Measurements from ENCODE around the gene PTPRN2. TPM values are rescaled to one million over a fixed set of nuclear protein-coding genes. Genes with fewer than 3 reads are reported as not detected.

PTPRN2 gene
- total and polyA plus RNA-seq, 9 of the 15 experiments (the other 6 are each of a cell fraction or from before 2014, with no cell fraction given) = not detected

- TF ChIP-seq, protein P1, sequence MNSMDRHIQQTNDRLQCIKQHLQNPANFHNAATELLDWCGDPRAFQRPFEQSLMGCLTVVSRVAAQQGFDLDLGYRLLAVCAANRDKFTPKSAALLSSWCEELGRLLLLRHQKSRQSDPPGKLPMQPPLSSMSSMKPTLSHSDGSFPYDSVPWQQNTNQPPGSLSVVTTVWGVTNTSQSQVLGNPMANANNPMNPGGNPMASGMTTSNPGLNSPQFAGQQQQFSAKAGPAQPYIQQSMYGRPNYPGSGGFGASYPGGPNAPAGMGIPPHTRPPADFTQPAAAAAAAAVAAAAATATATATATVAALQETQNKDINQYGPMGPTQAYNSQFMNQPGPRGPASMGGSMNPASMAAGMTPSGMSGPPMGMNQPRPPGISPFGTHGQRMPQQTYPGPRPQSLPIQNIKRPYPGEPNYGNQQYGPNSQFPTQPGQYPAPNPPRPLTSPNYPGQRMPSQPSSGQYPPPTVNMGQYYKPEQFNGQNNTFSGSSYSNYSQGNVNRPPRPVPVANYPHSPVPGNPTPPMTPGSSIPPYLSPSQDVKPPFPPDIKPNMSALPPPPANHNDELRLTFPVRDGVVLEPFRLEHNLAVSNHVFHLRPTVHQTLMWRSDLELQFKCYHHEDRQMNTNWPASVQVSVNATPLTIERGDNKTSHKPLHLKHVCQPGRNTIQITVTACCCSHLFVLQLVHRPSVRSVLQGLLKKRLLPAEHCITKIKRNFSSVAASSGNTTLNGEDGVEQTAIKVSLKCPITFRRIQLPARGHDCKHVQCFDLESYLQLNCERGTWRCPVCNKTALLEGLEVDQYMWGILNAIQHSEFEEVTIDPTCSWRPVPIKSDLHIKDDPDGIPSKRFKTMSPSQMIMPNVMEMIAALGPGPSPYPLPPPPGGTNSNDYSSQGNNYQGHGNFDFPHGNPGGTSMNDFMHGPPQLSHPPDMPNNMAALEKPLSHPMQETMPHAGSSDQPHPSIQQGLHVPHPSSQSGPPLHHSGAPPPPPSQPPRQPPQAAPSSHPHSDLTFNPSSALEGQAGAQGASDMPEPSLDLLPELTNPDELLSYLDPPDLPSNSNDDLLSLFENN (IDR thresholded peaks at IDR 0.05; ENCODE audit: low read depth in 2 of 2, low read length in 2 of 2) = no peak
- no peak for TF ChIP-seq CBX2 (IDR thresholded peaks at IDR 0.05; ENCODE audit: insufficient read depth, low read length, poor library complexity, severe bottlenecking)
- TF ChIP-seq RBFOX2 (IDR thresholded peaks at IDR 0.05; ENCODE audit: low read depth, low read length) = no peak
- TF ChIP-seq ZNF133 (CRISPR knock-in tag; IDR thresholded peaks at IDR 0.05) = no peak
- no peak for TF ChIP-seq ZNF140 (CRISPR knock-in tag; IDR thresholded peaks at IDR 0.05)
- no peak for TF ChIP-seq ZNF232 (CRISPR knock-in tag; IDR thresholded peaks at IDR 0.05)
- TF ChIP-seq KLF10 (CRISPR knock-in tag; IDR thresholded peaks at IDR 0.05) = no peak
- no peak for TF ChIP-seq ZNF24 (IDR thresholded peaks at IDR 0.05)
- TF ChIP-seq ZNF766 (CRISPR knock-in tag; conservative IDR thresholded peaks at IDR 0.05) = peak; percentile 75
- TF ChIP-seq, protein P2, sequence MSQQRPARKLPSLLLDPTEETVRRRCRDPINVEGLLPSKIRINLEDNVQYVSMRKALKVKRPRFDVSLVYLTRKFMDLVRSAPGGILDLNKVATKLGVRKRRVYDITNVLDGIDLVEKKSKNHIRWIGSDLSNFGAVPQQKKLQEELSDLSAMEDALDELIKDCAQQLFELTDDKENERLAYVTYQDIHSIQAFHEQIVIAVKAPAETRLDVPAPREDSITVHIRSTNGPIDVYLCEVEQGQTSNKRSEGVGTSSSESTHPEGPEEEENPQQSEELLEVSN (IDR thresholded peaks at IDR 0.05; ENCODE audit: borderline replicate concordance in 1 of 2, extremely low read depth in 1 of 2, insufficient read depth in 1 of 2, insufficient read length in 1 of 2, low read depth in 1 of 2, low read length in 1 of 2, poor library complexity in 1 of 2, severe bottlenecking in 1 of 2) = peak; percentile 13 to 90
- TF ChIP-seq SMAD2 (IDR thresholded peaks at IDR 0.05; ENCODE audit: low read depth, low read length) = no peak
- no peak for TF ChIP-seq EHMT2 (IDR thresholded peaks at IDR 0.05)
- TF ChIP-seq RCOR1 (IDR thresholded peaks at IDR 0.05; ENCODE audit: borderline replicate concordance in 1 of 2, low read depth in 2 of 2, low read length in 2 of 2) = peak in 1 of 2 experiments; percentile 72; a peak in 1 of 4 replicates
- no peak for TF ChIP-seq ZNF512 (tag; IDR thresholded peaks at IDR 0.05)
- TF ChIP-seq IRF1 (CRISPR knock-in tag; IDR thresholded peaks at IDR 0.05; ENCODE audit: borderline replicate concordance) = no peak
- peak; percentile 62 for TF ChIP-seq ZBTB7A (IDR thresholded peaks at IDR 0.05; ENCODE audit: borderline replicate concordance, control insufficient read depth, low read depth, low read length)
- TF ChIP-seq, protein P3, sequence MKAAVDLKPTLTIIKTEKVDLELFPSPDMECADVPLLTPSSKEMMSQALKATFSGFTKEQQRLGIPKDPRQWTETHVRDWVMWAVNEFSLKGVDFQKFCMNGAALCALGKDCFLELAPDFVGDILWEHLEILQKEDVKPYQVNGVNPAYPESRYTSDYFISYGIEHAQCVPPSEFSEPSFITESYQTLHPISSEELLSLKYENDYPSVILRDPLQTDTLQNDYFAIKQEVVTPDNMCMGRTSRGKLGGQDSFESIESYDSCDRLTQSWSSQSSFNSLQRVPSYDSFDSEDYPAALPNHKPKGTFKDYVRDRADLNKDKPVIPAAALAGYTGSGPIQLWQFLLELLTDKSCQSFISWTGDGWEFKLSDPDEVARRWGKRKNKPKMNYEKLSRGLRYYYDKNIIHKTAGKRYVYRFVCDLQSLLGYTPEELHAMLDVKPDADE (conservative IDR thresholded peaks at IDR 0.05; ENCODE audit: control insufficient read depth, low read depth, low read length) = peak; percentile 61; the same call in 1 of the 2 replicates
Measured at GRCh38 chr7:158587162-158588084, at the start of gene PTPRN2 (continued).
